ENCODE results near the gene ADCY9.
"Not testable (repeated sequence)": the region's sequence is repeated elsewhere in the genome, so short reads cannot be mapped to it uniquely, and the experiment has no call there.

ADCY9 gene

GRCh38 chr16:4070936-4071335 lies 45.3 kb downstream of the ADCY9 start:
- DNase-seq (ENCODE audit: low read depth, low spot score) = no peak

GRCh38 chr16:4067262-4068001 lies 48.8 kb downstream of the ADCY9 start:
- DNase-seq (ENCODE audit: low read depth, low spot score) = no peak

- DNase-seq (ENCODE audit: low read depth, low spot score) = no peak
Measured at GRCh38 chr16:4064950-4065352, 51.3 kb downstream of the ADCY9 start.

GRCh38 chr16:4062212-4062802 lies 53.9 kb downstream of the ADCY9 start:
- DNase-seq (ENCODE audit: low read depth, low spot score) = no peak

GRCh38 chr16:4060823-4061222 lies 55.4 kb downstream of the ADCY9 start:
- DNase-seq (ENCODE audit: low read depth, low spot score) = no peak

- no peak for DNase-seq (ENCODE audit: low read depth, low spot score)
Measured at GRCh38 chr16:4060009-4060408, 56.2 kb downstream of the ADCY9 start.

- no peak for DNase-seq (ENCODE audit: low read depth, low spot score)
Measured at GRCh38 chr16:4058386-4058785, 57.9 kb downstream of the ADCY9 start.

- no peak for DNase-seq (ENCODE audit: low read depth, low spot score)
Measured at GRCh38 chr16:4057439-4057877, 58.8 kb downstream of the ADCY9 start.

- DNase-seq (ENCODE audit: low read depth, low spot score) = no peak
Measured at GRCh38 chr16:4056161-4057105, 59.8 kb downstream of the ADCY9 start.

GRCh38 chr16:4055748-4056147 lies 60.5 kb downstream of the ADCY9 start:
- no peak for DNase-seq (ENCODE audit: low read depth, low spot score)

- DNase-seq (ENCODE audit: low read depth, low spot score) = no peak
Measured at GRCh38 chr16:4053301-4053845, 62.9 kb downstream of the ADCY9 start.

GRCh38 chr16:4052801-4053293 lies 63.4 kb downstream of the ADCY9 start:
- DNase-seq (ENCODE audit: low read depth, low spot score) = no peak

- DNase-seq (ENCODE audit: low read depth, low spot score) = no peak
Measured at GRCh38 chr16:4052096-4052495, 64.1 kb downstream of the ADCY9 start.

GRCh38 chr16:4051591-4051990 lies 64.7 kb downstream of the ADCY9 start:
- DNase-seq (ENCODE audit: low read depth, low spot score) = no peak

- DNase-seq (ENCODE audit: low read depth, low spot score) = no peak
Measured at GRCh38 chr16:4049031-4049430, 67.2 kb downstream of the ADCY9 start.

- no peak for DNase-seq (ENCODE audit: low read depth, low spot score)
Measured at GRCh38 chr16:4048481-4048880, 67.8 kb downstream of the ADCY9 start.

GRCh38 chr16:4046221-4046620 lies 70.0 kb downstream of the ADCY9 start:
- DNase-seq (ENCODE audit: low read depth, low spot score) = no peak

GRCh38 chr16:4045561-4045960 lies 70.7 kb downstream of the ADCY9 start:
- DNase-seq (ENCODE audit: low read depth, low spot score) = not testable (repeated sequence)

GRCh38 chr16:4042581-4042980 lies 73.7 kb downstream of the ADCY9 start:
- DNase-seq (ENCODE audit: low read depth, low spot score) = no peak

GRCh38 chr16:4038448-4038847 lies 77.8 kb downstream of the ADCY9 start:
- DNase-seq (ENCODE audit: low read depth, low spot score) = no peak

- not testable (repeated sequence) for DNase-seq (ENCODE audit: low read depth, low spot score)
Measured at GRCh38 chr16:4036952-4037351, 79.3 kb downstream of the ADCY9 start.

GRCh38 chr16:4034963-4035362 lies 81.3 kb downstream of the ADCY9 start:
- no peak for DNase-seq (ENCODE audit: low read depth, low spot score)

Measured in iPS DF 19.7 (cell line).